ENCODE data around the gene ARHGAP31. TPM values are rescaled to one million over a fixed set of nuclear protein-coding genes. Genes with fewer than 3 reads are reported as not detected.

The ARHGAP31 gene
- total RNA-seq, 2 donors from 2014 or later: 5.7 to 7.9 TPM

- intact Hi-C loops (cut with DNase I): no loop called here
- peaks cover 56 to 63% of the 10 kb centered on the region in 2 donors for H3K36me3 ChIP-seq (replicated peaks in 1 of 2; ENCODE audit: insufficient read depth in 1 of 2, low read depth in 2 of 2)
Measured at GRCh38 chr3:119433613-119434325, 139.6 kb downstream of the ARHGAP31 start.

DNA sequence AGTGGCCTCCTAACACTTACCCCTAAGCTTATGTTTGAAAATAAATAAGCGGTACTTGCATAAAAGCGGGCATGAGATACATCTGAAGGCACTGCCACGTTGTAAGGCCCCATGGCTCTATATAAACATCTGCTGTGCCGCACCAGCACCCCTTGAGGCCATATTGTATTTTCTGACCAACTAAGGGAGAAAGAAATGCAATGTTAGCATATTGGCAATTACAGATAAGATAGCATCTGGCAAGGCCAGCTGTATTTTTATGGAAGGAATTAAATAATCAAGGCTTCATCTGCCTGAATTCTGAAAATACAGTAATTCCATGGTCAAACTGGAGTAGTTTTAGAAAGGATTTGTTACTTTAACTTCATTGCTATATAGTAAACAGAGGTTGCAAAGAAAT lies 140.5 kb downstream of the ARHGAP31 start:
- no peaks in the 10 kb centered on the region for H3K27me3 ChIP-seq
- H3K27ac ChIP-seq: no peak overlapping the region
- H3K36me3 ChIP-seq (replicated peaks in 1 of 2; ENCODE audit: insufficient read depth in 1 of 2, low read depth in 2 of 2): peaks cover 52 to 61% of the 10 kb centered on the region in 2 donors
- peaks cover 0 to 3% (median 0%) of the 10 kb centered on the region in 3 donors for H3K9me3 ChIP-seq
- no peaks in the 10 kb centered on the region for H3K4me1 ChIP-seq
- no peak for DNase-seq
- intact Hi-C loops (cut with DNase I): no loop called here
- WGBS, 2 donors: 94 to 98% methylated on average over 4 of the region's 4 CpGs
- ATAC-seq: no peak
- no peak for TF ChIP-seq POLR2A (IDR thresholded peaks at IDR 0.05)
- no peak for TF ChIP-seq CTCF (IDR thresholded peaks at IDR 0.05)
- no peak overlapping the region for H3K4me3 ChIP-seq

More at GRCh38 chr3:119433613-119434325, 139.6 kb downstream of the ARHGAP31 start:
- peaks cover 0 to 11% (median 0%) of the 10 kb centered on the region in 3 donors for H3K9me3 ChIP-seq
- DNase-seq (no peak), ATAC-seq (no peak)
- H3K27ac ChIP-seq: no peak overlapping the region
- H3K27me3 ChIP-seq: no peaks in the 10 kb centered on the region
- no peak for TF ChIP-seq POLR2A (IDR thresholded peaks at IDR 0.05)
- no peak for TF ChIP-seq CTCF (IDR thresholded peaks at IDR 0.05)
- no peak overlapping the region for H3K4me3 ChIP-seq
- no peaks in the 10 kb centered on the region for H3K4me1 ChIP-seq
- WGBS, 2 donors: 95 to 97% methylated on average over 3 of the region's 3 CpGs

DNA sequence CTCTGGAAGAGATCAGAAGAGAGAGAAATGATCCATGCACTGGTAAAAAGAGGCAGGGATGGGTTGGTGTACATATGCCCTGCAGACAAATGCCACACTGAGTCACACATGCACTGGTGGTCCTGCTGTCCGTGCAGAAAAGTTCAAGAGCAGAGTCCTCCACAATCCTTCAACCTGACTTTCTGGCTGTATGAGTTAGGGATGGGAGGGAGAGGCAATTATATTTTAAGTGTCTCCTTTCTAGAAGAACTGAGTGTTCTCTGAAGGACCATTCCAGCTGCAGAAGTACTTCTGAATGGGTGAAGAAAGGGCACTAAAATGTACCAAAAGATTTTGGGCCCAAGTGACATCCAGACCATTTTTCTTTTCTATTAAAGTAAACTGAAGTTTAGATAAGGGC lies 142.8 kb downstream of the ARHGAP31 start:
- no peaks in the 10 kb centered on the region for H3K9me3 ChIP-seq
- ATAC-seq: no peak
- 94 to 100% methylated on average over 1 of the region's 1 CpG for WGBS, 2 donors
- H3K36me3 ChIP-seq (replicated peaks in 1 of 2; ENCODE audit: insufficient read depth in 1 of 2, low read depth in 2 of 2): peaks cover 33 to 43% of the 10 kb centered on the region in 2 donors
- TF ChIP-seq POLR2A (IDR thresholded peaks at IDR 0.05) (no peak), CTCF (IDR thresholded peaks at IDR 0.05) (no peak)
- DNase-seq: no peak
- no peak overlapping the region for H3K27ac ChIP-seq
- intact Hi-C loops (cut with DNase I): no loop called here
- no peaks in the 10 kb centered on the region for H3K4me1 ChIP-seq
- no peaks in the 10 kb centered on the region for H3K27me3 ChIP-seq
- H3K4me3 ChIP-seq: no peak overlapping the region

DNA sequence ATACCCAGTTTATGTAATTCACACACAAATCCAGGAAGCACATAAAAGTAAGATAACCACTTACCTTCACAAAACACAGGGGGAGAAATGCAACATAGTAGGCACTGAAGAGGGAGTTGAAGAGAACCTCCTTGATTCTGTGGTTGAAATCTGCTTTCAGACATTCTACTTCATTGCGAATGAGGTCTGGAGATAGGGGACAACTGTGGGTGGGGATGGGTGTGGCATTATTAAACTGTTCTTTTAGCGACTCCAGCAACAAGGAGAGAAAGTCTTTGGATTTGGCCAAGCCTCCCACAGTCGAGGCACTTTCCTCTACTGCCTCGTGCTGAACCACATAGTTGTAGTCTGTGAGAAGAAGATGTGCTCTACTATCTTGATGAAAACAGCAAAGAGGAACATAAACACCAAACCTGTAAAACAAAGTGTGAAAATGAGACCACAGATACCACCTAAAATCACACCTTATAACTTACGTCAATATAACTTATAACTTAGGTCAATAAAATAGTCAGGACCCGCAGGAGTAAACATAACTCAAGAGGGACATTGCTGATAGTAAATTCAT lies 143.6 kb downstream of the ARHGAP31 start:
- Histone ChIP-seq H3K27ac (no peak overlapping the region), H3K36me3 (replicated peaks in 1 of 2; ENCODE audit: insufficient read depth in 1 of 2, low read depth in 2 of 2) (peaks cover 33 to 42% of the 10 kb centered on the region in 2 donors)

More for the DNA sequence above, 143.6 kb downstream of the ARHGAP31 start:
- ATAC-seq: no peak
- 84 to 86% methylated on average over 6 of the region's 6 CpGs for WGBS, 2 donors
- Histone ChIP-seq H3K27me3 (no peaks in the 10 kb centered on the region), H3K4me3 (no peak overlapping the region), H3K9me3 (no peaks in the 10 kb centered on the region), H3K4me1 (no peaks in the 10 kb centered on the region)
- DNase-seq: no peak
- no peak for TF ChIP-seq POLR2A (IDR thresholded peaks at IDR 0.05)
- no peak for TF ChIP-seq CTCF (IDR thresholded peaks at IDR 0.05)
- intact Hi-C loops (cut with DNase I): no loop called here
